ENCODE data around the gene SPATA20. TPM values are rescaled to one million over a fixed set of nuclear protein-coding genes. Genes with fewer than 3 reads are reported as not detected.

The SPATA20 gene
- total RNA-seq, 2 donors from 2014 or later, result 65.6 to 75.2 TPM

DNA sequence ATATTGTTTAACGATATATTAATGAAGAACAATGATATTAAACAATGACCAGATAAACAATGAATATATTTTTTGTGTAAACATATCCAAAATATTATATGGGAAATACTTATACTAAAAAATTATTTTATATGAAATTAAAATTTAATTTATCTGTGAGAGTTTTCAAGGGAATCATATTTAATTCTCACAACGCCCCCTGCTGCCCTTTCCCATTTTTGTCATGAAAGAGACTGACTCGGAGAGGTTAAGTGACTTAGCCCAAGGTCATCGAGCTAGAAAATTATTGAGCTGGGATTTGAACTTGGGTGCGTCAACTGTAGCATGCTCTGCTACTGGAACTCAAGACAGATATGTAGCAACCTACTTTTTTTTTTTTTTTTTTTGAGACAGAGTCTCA is 45.9 kb upstream of the SPATA20 start:
- Histone ChIP-seq H3K27ac (no peak overlapping the region), H3K4me1 (no peaks in the 10 kb centered on the region), H3K9me3 (no peaks in the 10 kb centered on the region), H3K4me3 (no peak overlapping the region), H3K36me3 (replicated peaks in 1 of 2; ENCODE audit: insufficient read depth in 1 of 2, low read depth in 2 of 2) (no peaks in the 10 kb centered on the region), H3K27me3 (no peaks in the 10 kb centered on the region)
- intact Hi-C loops (cut with DNase I), result no loop called here
- ATAC-seq, result peak; percentile 59
- TF ChIP-seq POLR2A (IDR thresholded peaks at IDR 0.05), result no peak
- TF ChIP-seq, protein P1, sequence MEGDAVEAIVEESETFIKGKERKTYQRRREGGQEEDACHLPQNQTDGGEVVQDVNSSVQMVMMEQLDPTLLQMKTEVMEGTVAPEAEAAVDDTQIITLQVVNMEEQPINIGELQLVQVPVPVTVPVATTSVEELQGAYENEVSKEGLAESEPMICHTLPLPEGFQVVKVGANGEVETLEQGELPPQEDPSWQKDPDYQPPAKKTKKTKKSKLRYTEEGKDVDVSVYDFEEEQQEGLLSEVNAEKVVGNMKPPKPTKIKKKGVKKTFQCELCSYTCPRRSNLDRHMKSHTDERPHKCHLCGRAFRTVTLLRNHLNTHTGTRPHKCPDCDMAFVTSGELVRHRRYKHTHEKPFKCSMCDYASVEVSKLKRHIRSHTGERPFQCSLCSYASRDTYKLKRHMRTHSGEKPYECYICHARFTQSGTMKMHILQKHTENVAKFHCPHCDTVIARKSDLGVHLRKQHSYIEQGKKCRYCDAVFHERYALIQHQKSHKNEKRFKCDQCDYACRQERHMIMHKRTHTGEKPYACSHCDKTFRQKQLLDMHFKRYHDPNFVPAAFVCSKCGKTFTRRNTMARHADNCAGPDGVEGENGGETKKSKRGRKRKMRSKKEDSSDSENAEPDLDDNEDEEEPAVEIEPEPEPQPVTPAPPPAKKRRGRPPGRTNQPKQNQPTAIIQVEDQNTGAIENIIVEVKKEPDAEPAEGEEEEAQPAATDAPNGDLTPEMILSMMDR (IDR thresholded peaks at IDR 0.05), result peak in 6 of 7 experiments; percentile 22 to 53 (median 43)
- DNase-seq, result peak in 3 of 4 donors; percentile 48 to 67 (median 58)
- 19 to 26% methylated on average over 5 of the region's 5 CpGs for WGBS, 2 donors

- Histone ChIP-seq H3K9me3 (no peaks in the 10 kb centered on the region), H3K27ac (no peak overlapping the region), H3K27me3 (no peaks in the 10 kb centered on the region), H3K4me3 (no peak overlapping the region), H3K4me1 (no peaks in the 10 kb centered on the region), H3K36me3 (replicated peaks in 1 of 2; ENCODE audit: insufficient read depth in 1 of 2, low read depth in 2 of 2) (no peaks in the 10 kb centered on the region)
- ATAC-seq (no peak), DNase-seq (no peak)
- TF ChIP-seq, protein P1 (IDR thresholded peaks at IDR 0.05), result no peak
- no peak for TF ChIP-seq POLR2A (IDR thresholded peaks at IDR 0.05)
- 89 to 90% methylated on average over 4 to 9 of the region's 9 CpGs for WGBS, 2 donors
- intact Hi-C loops (cut with DNase I), result no loop called here
Measured at GRCh38 chr17:50502301-50502990, 44.5 kb upstream of the SPATA20 start.

GRCh38 chr17:50505591-50506130 is 41.3 kb upstream of the SPATA20 start:
- no peaks in the 10 kb centered on the region for H3K36me3 ChIP-seq (replicated peaks in 1 of 2; ENCODE audit: insufficient read depth in 1 of 2, low read depth in 2 of 2)
- TF ChIP-seq, protein P1 (IDR thresholded peaks at IDR 0.05), result no peak
- no peak for TF ChIP-seq POLR2A (IDR thresholded peaks at IDR 0.05)
- no peaks in the 10 kb centered on the region for H3K9me3 ChIP-seq
- WGBS, 2 donors, result 58 to 76% methylated on average over 7 of the region's 7 CpGs
- DNase-seq, result no peak
- intact Hi-C loops (cut with DNase I), result no loop called here
- no peak overlapping the region for H3K4me3 ChIP-seq
- H3K27me3 ChIP-seq, result no peaks in the 10 kb centered on the region
- ATAC-seq, result no peak
- H3K27ac ChIP-seq, result no peak overlapping the region
- H3K4me1 ChIP-seq, result peaks cover 24% of the 10 kb centered on the region

- Histone ChIP-seq H3K4me1 (peaks cover 30% of the 10 kb centered on the region), H3K27me3 (no peaks in the 10 kb centered on the region), H3K4me3 (no peak overlapping the region), H3K9me3 (no peaks in the 10 kb centered on the region), H3K27ac (no peak overlapping the region), H3K36me3 (replicated peaks in 1 of 2; ENCODE audit: insufficient read depth in 1 of 2, low read depth in 2 of 2) (no peaks in the 10 kb centered on the region)
- DNase-seq, result no peak
- intact Hi-C loops (cut with DNase I), result no loop called here
- ATAC-seq, result no peak
- WGBS, 2 donors, result 83% methylated on average over 7 of the region's 7 CpGs
- TF ChIP-seq, protein P1 (IDR thresholded peaks at IDR 0.05), result no peak
- TF ChIP-seq POLR2A (IDR thresholded peaks at IDR 0.05), result no peak
Measured at GRCh38 chr17:50506298-50506697, 40.7 kb upstream of the SPATA20 start.
